Measurements from ENCODE around the gene DMBT1.

DNA sequence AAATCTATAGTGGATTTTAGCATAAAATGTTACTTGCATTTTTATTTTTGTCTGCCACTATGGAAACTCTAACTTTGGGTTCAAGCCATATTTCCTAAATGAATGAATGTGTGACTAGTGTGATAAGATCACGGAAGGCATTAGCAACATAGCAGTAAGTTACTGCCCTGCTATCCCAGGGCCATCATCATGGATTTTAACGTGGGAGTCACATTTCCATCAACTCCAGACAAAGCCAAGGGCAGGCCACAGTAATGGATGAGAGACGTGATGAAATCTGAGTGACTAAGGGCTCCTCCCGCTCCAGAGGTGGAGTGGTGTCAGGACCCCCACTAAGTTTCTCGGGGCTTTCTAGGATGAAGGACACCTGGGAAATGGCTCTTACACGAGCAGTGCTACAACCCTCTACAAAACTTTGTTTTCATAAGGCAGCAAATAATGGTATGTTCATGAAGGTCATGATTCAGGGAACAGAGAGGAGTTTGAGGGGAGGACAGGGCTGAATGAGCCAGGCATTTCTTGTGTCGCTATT, 104.8 kb downstream of the DMBT1 start:
- TF ChIP-seq, protein P1, sequence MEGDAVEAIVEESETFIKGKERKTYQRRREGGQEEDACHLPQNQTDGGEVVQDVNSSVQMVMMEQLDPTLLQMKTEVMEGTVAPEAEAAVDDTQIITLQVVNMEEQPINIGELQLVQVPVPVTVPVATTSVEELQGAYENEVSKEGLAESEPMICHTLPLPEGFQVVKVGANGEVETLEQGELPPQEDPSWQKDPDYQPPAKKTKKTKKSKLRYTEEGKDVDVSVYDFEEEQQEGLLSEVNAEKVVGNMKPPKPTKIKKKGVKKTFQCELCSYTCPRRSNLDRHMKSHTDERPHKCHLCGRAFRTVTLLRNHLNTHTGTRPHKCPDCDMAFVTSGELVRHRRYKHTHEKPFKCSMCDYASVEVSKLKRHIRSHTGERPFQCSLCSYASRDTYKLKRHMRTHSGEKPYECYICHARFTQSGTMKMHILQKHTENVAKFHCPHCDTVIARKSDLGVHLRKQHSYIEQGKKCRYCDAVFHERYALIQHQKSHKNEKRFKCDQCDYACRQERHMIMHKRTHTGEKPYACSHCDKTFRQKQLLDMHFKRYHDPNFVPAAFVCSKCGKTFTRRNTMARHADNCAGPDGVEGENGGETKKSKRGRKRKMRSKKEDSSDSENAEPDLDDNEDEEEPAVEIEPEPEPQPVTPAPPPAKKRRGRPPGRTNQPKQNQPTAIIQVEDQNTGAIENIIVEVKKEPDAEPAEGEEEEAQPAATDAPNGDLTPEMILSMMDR (IDR thresholded peaks at IDR 0.05): no peak
- no peak for TF ChIP-seq POLR2A (IDR thresholded peaks at IDR 0.05)

Measured in right lobe of liver (tissue), 4 donors.